Measurements from ENCODE around the gene ZNF467. TPM values are rescaled to one million over a fixed set of nuclear protein-coding genes. Genes with fewer than 3 reads are reported as not detected.

Gene ZNF467
- total and polyA plus RNA-seq, 2 experiments from 2014 or later, result 0.10 to 0.40 TPM

DNA sequence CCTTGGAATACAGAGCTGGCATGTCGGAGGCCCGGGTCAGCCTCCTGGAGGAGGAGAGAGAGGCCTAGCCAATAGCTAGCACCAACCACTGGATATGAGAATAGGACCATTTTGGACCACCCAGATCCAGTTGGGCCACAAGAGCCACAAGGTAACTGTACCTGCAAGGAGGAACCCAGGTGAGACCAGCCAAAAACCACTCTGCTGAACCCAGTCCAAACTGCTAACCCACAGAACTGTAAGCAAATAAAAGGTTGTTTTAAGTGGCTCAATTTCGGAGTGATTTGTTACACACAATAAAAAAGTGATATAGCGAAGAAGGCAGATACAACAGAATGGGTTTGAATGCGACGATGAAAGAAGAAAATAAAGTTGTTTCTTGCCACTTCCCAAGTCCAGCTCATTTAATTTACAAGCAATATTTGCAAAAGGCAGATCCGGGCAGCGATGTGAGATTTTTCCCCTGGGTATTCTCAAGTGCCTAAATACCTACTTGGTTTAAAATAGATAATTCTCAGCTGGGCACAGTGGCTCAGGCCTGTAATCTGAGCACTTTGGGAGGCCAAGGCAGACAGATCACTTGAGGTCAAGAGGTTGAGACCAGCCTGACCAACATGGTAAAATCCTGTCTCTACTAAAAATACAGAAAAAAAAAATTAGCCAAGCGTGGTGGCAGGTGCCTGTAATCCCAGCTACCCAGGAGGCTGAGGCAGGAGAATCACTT lies 23.1 kb downstream of the ZNF467 start:
- H3K27me3 ChIP-seq (ENCODE audit: insufficient read depth), result no peaks in the 10 kb centered on the region

GRCh38 chr7:149748076-149748874 lies 25.1 kb downstream of the ZNF467 start:
- H3K36me3 Mint-ChIP-seq (ENCODE audit: low read depth), result peaks cover 4% of the 10 kb centered on the region; the same call in 2 of the 3 replicates
- Histone ChIP-seq H3K4me3 (no peak overlapping the region), H2AFZ (no peak overlapping the region), H3K27me3 (ENCODE audit: insufficient read depth) (no peaks in the 10 kb centered on the region), H3K4me1 (ENCODE audit: insufficient read depth) (no peaks in the 10 kb centered on the region), H4K20me1 (replicated peaks; ENCODE audit: insufficient read depth) (no peaks in the 10 kb centered on the region), H3K27ac (ENCODE audit: low read depth) (no peak overlapping the region), H3K9me2 (ENCODE audit: insufficient read depth) (0 out of 2 replicates have a peak, but pooled peaks cover 10% of the 10 kb centered on the region), H3F3A (replicated peaks; ENCODE audit: low read depth) (no peaks in the 10 kb centered on the region), H3K36me3 (ENCODE audit: insufficient read depth) (no peaks in the 10 kb centered on the region), H3K4me2 (no peak overlapping the region), H3K79me2 (replicated peaks; ENCODE audit: insufficient read depth) (no peaks in the 10 kb centered on the region)
- H3K4me1 Mint-ChIP-seq, result peaks cover 7% of the 10 kb centered on the region
- peaks cover 2% of the 10 kb centered on the region; the same call in 1 of the 3 replicates for H3K9me3 Mint-ChIP-seq
- DNase-seq (ENCODE audit: low spot score) (peak; percentile 88), ATAC-seq (peak; percentile 93)
- no peak overlapping the region for H3K4me3 Mint-ChIP-seq
- no peak overlapping the region for H3K27ac Mint-ChIP-seq
- peaks cover 20% of the 10 kb centered on the region for H3K27me3 Mint-ChIP-seq (ENCODE audit: insufficient read depth, low read depth, poor library complexity)
- no peak for TF ChIP-seq ZNF462 (CRISPR knock-in tag; IDR thresholded peaks at IDR 0.05)
- no peak for TF ChIP-seq POLR2AphosphoS5 (IDR thresholded peaks at IDR 0.05; ENCODE audit: low read depth)
- TF ChIP-seq STAT1 (IDR thresholded peaks at IDR 0.05; ENCODE audit: unreplicated experiment), result no peak
- TF ChIP-seq, protein P1, sequence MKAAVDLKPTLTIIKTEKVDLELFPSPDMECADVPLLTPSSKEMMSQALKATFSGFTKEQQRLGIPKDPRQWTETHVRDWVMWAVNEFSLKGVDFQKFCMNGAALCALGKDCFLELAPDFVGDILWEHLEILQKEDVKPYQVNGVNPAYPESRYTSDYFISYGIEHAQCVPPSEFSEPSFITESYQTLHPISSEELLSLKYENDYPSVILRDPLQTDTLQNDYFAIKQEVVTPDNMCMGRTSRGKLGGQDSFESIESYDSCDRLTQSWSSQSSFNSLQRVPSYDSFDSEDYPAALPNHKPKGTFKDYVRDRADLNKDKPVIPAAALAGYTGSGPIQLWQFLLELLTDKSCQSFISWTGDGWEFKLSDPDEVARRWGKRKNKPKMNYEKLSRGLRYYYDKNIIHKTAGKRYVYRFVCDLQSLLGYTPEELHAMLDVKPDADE (IDR thresholded peaks at IDR 0.05), result no peak
- TF ChIP-seq, protein P2, sequence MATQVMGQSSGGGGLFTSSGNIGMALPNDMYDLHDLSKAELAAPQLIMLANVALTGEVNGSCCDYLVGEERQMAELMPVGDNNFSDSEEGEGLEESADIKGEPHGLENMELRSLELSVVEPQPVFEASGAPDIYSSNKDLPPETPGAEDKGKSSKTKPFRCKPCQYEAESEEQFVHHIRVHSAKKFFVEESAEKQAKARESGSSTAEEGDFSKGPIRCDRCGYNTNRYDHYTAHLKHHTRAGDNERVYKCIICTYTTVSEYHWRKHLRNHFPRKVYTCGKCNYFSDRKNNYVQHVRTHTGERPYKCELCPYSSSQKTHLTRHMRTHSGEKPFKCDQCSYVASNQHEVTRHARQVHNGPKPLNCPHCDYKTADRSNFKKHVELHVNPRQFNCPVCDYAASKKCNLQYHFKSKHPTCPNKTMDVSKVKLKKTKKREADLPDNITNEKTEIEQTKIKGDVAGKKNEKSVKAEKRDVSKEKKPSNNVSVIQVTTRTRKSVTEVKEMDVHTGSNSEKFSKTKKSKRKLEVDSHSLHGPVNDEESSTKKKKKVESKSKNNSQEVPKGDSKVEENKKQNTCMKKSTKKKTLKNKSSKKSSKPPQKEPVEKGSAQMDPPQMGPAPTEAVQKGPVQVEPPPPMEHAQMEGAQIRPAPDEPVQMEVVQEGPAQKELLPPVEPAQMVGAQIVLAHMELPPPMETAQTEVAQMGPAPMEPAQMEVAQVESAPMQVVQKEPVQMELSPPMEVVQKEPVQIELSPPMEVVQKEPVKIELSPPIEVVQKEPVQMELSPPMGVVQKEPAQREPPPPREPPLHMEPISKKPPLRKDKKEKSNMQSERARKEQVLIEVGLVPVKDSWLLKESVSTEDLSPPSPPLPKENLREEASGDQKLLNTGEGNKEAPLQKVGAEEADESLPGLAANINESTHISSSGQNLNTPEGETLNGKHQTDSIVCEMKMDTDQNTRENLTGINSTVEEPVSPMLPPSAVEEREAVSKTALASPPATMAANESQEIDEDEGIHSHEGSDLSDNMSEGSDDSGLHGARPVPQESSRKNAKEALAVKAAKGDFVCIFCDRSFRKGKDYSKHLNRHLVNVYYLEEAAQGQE (IDR thresholded peaks at IDR 0.05; ENCODE audit: unreplicated experiment), result no peak
- no peak for TF ChIP-seq ZNF114 (CRISPR knock-in tag; IDR thresholded peaks at IDR 0.05)
- no peak for TF ChIP-seq JUNB (IDR thresholded peaks at IDR 0.05; ENCODE audit: unreplicated experiment)
- no peak for TF ChIP-seq EZH2phosphoT487 (IDR thresholded peaks at IDR 0.05; ENCODE audit: unreplicated experiment)

More for the DNA sequence above, 23.1 kb downstream of the ZNF467 start:
- Histone ChIP-seq H3K27ac (ENCODE audit: low read depth) (no peak overlapping the region), H2AFZ (no peak overlapping the region), H3K4me1 (ENCODE audit: insufficient read depth) (no peaks in the 10 kb centered on the region), H3K79me2 (replicated peaks; ENCODE audit: insufficient read depth) (no peaks in the 10 kb centered on the region), H3K4me2 (no peak overlapping the region), H3K36me3 (ENCODE audit: insufficient read depth) (no peaks in the 10 kb centered on the region), H3K4me3 (no peak overlapping the region), H3F3A (replicated peaks; ENCODE audit: low read depth) (no peaks in the 10 kb centered on the region), H3K9me2 (ENCODE audit: insufficient read depth) (0 out of 2 replicates have a peak, but pooled peaks cover 10% of the 10 kb centered on the region), H4K20me1 (replicated peaks; ENCODE audit: insufficient read depth) (no peaks in the 10 kb centered on the region)
- no peak for TF ChIP-seq EZH2phosphoT487 (IDR thresholded peaks at IDR 0.05; ENCODE audit: unreplicated experiment)
- TF ChIP-seq ZNF331 (CRISPR knock-in tag; IDR thresholded peaks at IDR 0.05; ENCODE audit: low read depth), result peak; percentile 88
- peaks cover 10% of the 10 kb centered on the region for H3K4me1 Mint-ChIP-seq
- H3K27me3 Mint-ChIP-seq (ENCODE audit: insufficient read depth, low read depth, poor library complexity), result peaks cover 11% of the 10 kb centered on the region
- DNase-seq (ENCODE audit: low spot score) (no peak), ATAC-seq (no peak)
- no peak overlapping the region for H3K4me3 Mint-ChIP-seq
- H3K9me3 Mint-ChIP-seq, result peaks cover 2% of the 10 kb centered on the region; the same call in 1 of the 3 replicates
- peaks cover 4% of the 10 kb centered on the region; the same call in 2 of the 3 replicates for H3K36me3 Mint-ChIP-seq (ENCODE audit: low read depth)
- no peak overlapping the region for H3K27ac Mint-ChIP-seq
